GM12878 (cell line): ENCODE results near the gene KAZN. TPM values are rescaled to one million over a fixed set of nuclear protein-coding genes. Genes with fewer than 3 reads are reported as not detected.

Source experiments
- ATAC-seq: fragments of 200-7000 bp; cut with Tn5 transposase; 3 replicates; pipeline ENCODE4 v1.9.1; 2020; ENCODE audit warnings: mild to moderate bottlenecking, moderate library complexity
- BruUV-seq: library from RNA; stranded (reverse); fragments of 400-500 nt; replicated peaks from 2 replicates; lab custom pipeline; 2021; lab: Mats Ljungman, UMichigan
- CTCF ChIA-PET: fragments of 300-600 bp; sonication (Branson Sonifier 250); formaldehyde crosslinking; extraction: SDS; loops from one replicate; lab custom pipeline; 2021; ENCODE audit warnings: inconsistent platforms; lab: Yijun Ruan, JAX
- POLR2A ChIA-PET: fragments of 350-600 bp; formaldehyde crosslinking; extraction: SDS; loops from one replicate; lab custom pipeline; 2021; ENCODE audit warnings: inconsistent platforms; lab: Charles Lee
- RAD21 ChIA-PET: fragments of 300-600 bp; sonication (Branson Sonifier 250); formaldehyde crosslinking; loops from one replicate; lab custom pipeline; 2023; ENCODE audit warnings: antibody characterized with exemption; ENCODE audit not compliant: unreplicated experiment; lab: Charles Lee
- SMC1A ChIA-PET: fragments of 300-600 bp; sonication (Branson Sonifier 250); formaldehyde crosslinking; loops from one replicate; lab custom pipeline; 2023; ENCODE audit not compliant: unreplicated experiment, uncharacterized antibody; lab: Charles Lee
- DNase-seq: peaks from one replicate; pipeline ENCODE4 v3.0.0-alpha.2; 2011; ENCODE audit warnings: low read depth, low spot score
- FAIRE-seq: peaks from 3 replicates; lab custom pipeline; 2011; peaks lifted over from hg19 to GRCh38; lab: Jason Lieb, UNC
- H2AFZ ChIP-seq: 2 replicates; pipeline ENCODE4 v1.6.0; 2011; ENCODE audit warnings: low read depth, low read length, control low read depth; ENCODE audit not compliant: control insufficient read depth
- H3K27ac ChIP-seq: 2 replicates; pipeline ENCODE4 v1.5.1; 2011; ENCODE audit warnings: control low read depth; ENCODE audit not compliant: control insufficient read depth, insufficient read depth
- H3K27me3 ChIP-seq, 2 experiments: replicated peaks in 1 of 2; 2 replicates each; pipeline versions ENCODE4 v1.6.0 to v1.6.1; 2011; ENCODE audit warnings: low read length in 1 of 2; ENCODE audit not compliant: control insufficient read depth in 2 of 2, insufficient read depth in 2 of 2
- H3K36me3 ChIP-seq, 2 experiments: 2 replicates each; pipeline ENCODE4 v1.5.1; 2011; ENCODE audit warnings: low read length in 1 of 2; ENCODE audit not compliant: control insufficient read depth in 2 of 2, insufficient read depth in 2 of 2
- H3K4me1 ChIP-seq: 2 replicates; pipeline ENCODE4 v1.6.1; 2011; ENCODE audit warnings: mild to moderate bottlenecking, low read length, moderate library complexity, mixed read lengths; ENCODE audit not compliant: control insufficient read depth, insufficient read depth
- H3K4me2 ChIP-seq: 2 replicates; pipeline ENCODE4 v1.6.0; 2011; ENCODE audit warnings: control low read depth; ENCODE audit not compliant: control insufficient read depth, insufficient read depth
- H3K4me3 ChIP-seq: fragments of 200-600 bp; sonication (generic); 2 replicates; pipeline ENCODE4 v1.5.1; 2016
- H3K79me2 ChIP-seq: 2 replicates; pipeline ENCODE4 v1.6.0; 2011; ENCODE audit warnings: low read length; ENCODE audit not compliant: control insufficient read depth, insufficient read depth
- H3K9ac ChIP-seq: 2 replicates; pipeline ENCODE4 v1.8.0; 2011; ENCODE audit warnings: low read length, control low read depth, mixed read lengths; ENCODE audit not compliant: control insufficient read depth, insufficient read depth
- H3K9me3 ChIP-seq: replicated peaks from 3 replicates; pipeline ENCODE4 v1.5.1; 2011; ENCODE audit warnings: mild to moderate bottlenecking, low read length; ENCODE audit not compliant: control insufficient read depth, insufficient read depth
- H4K20me1 ChIP-seq: 2 replicates; pipeline ENCODE4 v1.6.0; 2011; ENCODE audit not compliant: control insufficient read depth, insufficient read depth
- BCL3 ChIP-seq: IDR thresholded peaks from 2 replicates; pipeline ENCODE4 v1.6.1; 2011; ENCODE audit warnings: borderline replicate concordance, low read depth, mild to moderate bottlenecking, moderate library complexity, low read length; ENCODE audit not compliant: insufficient read depth, poor library complexity, severe bottlenecking
- GABPA ChIP-seq: IDR thresholded peaks from 2 replicates; pipeline ENCODE4 v1.6.1; 2014; ENCODE audit warnings: antibody characterized with exemption, low read depth, mild to moderate bottlenecking, inconsistent platforms
- HSF1 ChIP-seq: fragments of 150-350 bp; IDR thresholded peaks from 2 replicates; pipeline ENCODE4 v1.6.1; 2014; ENCODE audit warnings: mild to moderate bottlenecking, low read depth, low read length
- MEF2B ChIP-seq: fragments of 450-650 bp; IDR thresholded peaks from 2 replicates; pipeline ENCODE4 v1.6.1; 2018; ENCODE audit warnings: mild to moderate bottlenecking, moderate library complexity; ENCODE audit not compliant: partially characterized antibody, poor library complexity, severe bottlenecking
- YY1 ChIP-seq: IDR thresholded peaks from 2 replicates; pipeline ENCODE4 v1.6.1; 2011; ENCODE audit warnings: low read depth, mild to moderate bottlenecking, low read length
- ZBTB33 ChIP-seq: fragments of 450-650 bp; IDR thresholded peaks from 2 replicates; pipeline ENCODE4 v1.6.1; 2017; ENCODE audit warnings: mild to moderate bottlenecking
- WGBS: methylation state at CpG from one replicate; pipeline ENCODE4 v1.1.6; 2016; ENCODE audit warnings: low lambda C conversion rate; ENCODE audit not compliant: insufficient replicate concordance, insufficient coverage; ENCODE audit errors: missing lambda C conversion rate; 5-methylcytosine and 5-hydroxymethylcytosine counted together
- in situ Hi-C: fragments of 300-500 bp; cut with MboI; formaldehyde crosslinking; loops from 9 replicates; pipeline ENCODE4 v1.14.3; 2018; ENCODE audit warnings: mixed read lengths
- intact Hi-C: fragments of 100-400 bp; cut with micrococcal nuclease; formaldehyde crosslinking; loops from one replicate; pipeline ENCODE4 v1.14.2; 2022; ENCODE audit not compliant: unreplicated experiment
- polyA plus RNA-seq, 11 experiments: library from polyadenylated mRNA; depleted of rRNA in 4 of 11; unstranded in 6 of 11; stranded (reverse) in 5 of 11; fragments of >200 nt; fragmentation: Nextera tagmentation in 4 of 11; fragmentation: Illumina TruSeq in 1 of 11; extraction: Ambion mirVana in 4 of 11; extraction: Trizol in 1 of 11; gene quantifications; 1 replicate in 1 of 11; 2 replicates in 10 of 11; pipeline versions ENCODE4 v1.2.1 to v1.2.3, GENCODE V29; 2011 to 2016; ENCODE audit warnings: inconsistent platforms in 2 of 11, missing spikeins in 2 of 11, low read depth in 1 of 11
- total RNA-seq, 4 experiments: library from RNA; depleted of rRNA in 3 of 4; stranded (reverse); fragments of >200 nt in 3 of 4; fragmentation: Illumina TruSeq in 1 of 4; extraction: Trizol in 1 of 4; gene quantifications; 2 replicates each; pipeline versions ENCODE4 v1.2.1 to v1.2.3, GENCODE V29; 2013 to 2021

KAZN gene
- total and polyA plus RNA-seq, 10 of the 15 experiments (the other 5 are each of a cell fraction or from before 2014, with no cell fraction given), result 0.72 to 4.0 (median 1.2) TPM

DNA sequence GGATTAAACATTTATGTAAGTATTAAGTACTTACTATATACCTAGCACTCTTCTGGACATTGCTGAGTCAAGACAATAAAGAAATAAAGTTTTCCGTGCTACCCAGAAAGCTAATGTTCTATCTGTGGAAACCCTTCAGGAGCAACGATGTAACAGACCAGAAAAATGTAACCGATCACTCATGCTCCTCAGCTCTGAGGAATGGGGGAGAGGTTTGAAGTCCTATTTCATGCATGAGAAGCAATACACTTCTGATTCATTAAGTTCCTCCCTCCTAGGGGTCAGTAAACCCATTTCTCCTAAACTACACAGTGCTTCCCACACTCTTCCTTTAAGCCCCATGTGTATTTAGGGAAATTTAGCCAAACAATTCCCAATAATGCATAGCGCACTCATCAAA is 25.6 kb upstream of the KAZN start:
- Histone ChIP-seq H3K9me3 (peaks cover 2% of the 10 kb centered on the region; the same call in 2 of the 3 replicates), H3K27me3 (no peaks in the 10 kb centered on the region), H3K9ac (no peak overlapping the region), H3K4me3 (no peak overlapping the region), H4K20me1 (no peaks in the 10 kb centered on the region), H2AFZ (no peak overlapping the region), H3K27ac (no peak overlapping the region), H3K4me1 (no peaks in the 10 kb centered on the region), H3K36me3 (no peaks in the 10 kb centered on the region), H3K79me2 (no peaks in the 10 kb centered on the region), H3K4me2 (no peak overlapping the region)
- FAIRE-seq (no peak), ATAC-seq (no peak), DNase-seq (no peak)
- CTCF ChIA-PET, result interaction anchor here (0.9 to 2.9 kb wide), 5 partner anchors 24 to 731 kb away, joined by 3 to 10 read pairs (median 4); no protein-coding TSS in a partner anchor
- SMC1A ChIA-PET, result interaction anchor here (1.6 kb wide), 1 partner anchor 459 kb away, joined by 5 read pairs; no protein-coding TSS in a partner anchor
- TF ChIP-seq MEF2B (no peak), YY1 (no peak), BCL3 (no peak), ZBTB33 (no peak), GABPA (no peak), HSF1 (no peak)
- no TSS peak for BruUV-seq
- RAD21 ChIA-PET, result interaction anchor here (1.6 kb wide), 1 partner anchor 459 kb away, joined by 5 read pairs; no protein-coding TSS in a partner anchor
- in situ Hi-C loops, result loop anchor here (10.0 kb wide), 1 partner anchor 468 kb away; no protein-coding TSS in a partner anchor
- WGBS, result 48% methylated on average over 4 of the region's 4 CpGs
- POLR2A ChIA-PET, result no interaction called here
- intact Hi-C loops, result loop anchor here (2.0 to 10.0 kb wide), 2 partner anchors 178 to 458 kb away; no protein-coding TSS in a partner anchor
